Upper lobe of left lung (tissue), 6 donors: Measurements from ENCODE around the gene TOM1L2. TPM values are rescaled to one million over a fixed set of nuclear protein-coding genes. Genes with fewer than 3 reads are reported as not detected.

Experiments
- ATAC-seq, 2 donors: fragments of 200-7000 bp; cut with Tn5 transposase; one replicate each; pipeline ENCODE4 v1.9.1; 2022; ENCODE audit warnings: mild to moderate bottlenecking in 2 of 2, moderate library complexity in 2 of 2; ENCODE audit not compliant: low FRiP score in 2 of 2
- DNase-seq, 2 donors: peaks; one replicate each; pipeline ENCODE4 v3.0.0-alpha.2; 2019 to 2020
- H3K27ac ChIP-seq, 4 donors: fragments of 200-600 bp; sonication (generic); one replicate each; pipeline ENCODE4 v1.5.1; 2016 to 2019
- H3K27me3 ChIP-seq, 4 donors: fragments of 200-600 bp; sonication (generic); one replicate each; pipeline ENCODE4 v1.5.1; 2017 to 2019
- H3K36me3 ChIP-seq, 4 donors: fragments of 200-600 bp; sonication (generic); one replicate each; pipeline ENCODE4 v1.5.1; 2016 to 2019
- H3K4me1 ChIP-seq, 4 donors: fragments of 200-600 bp; sonication (generic); one replicate each; pipeline ENCODE4 v1.5.1; 2018 to 2019
- H3K4me3 ChIP-seq, 4 donors: fragments of 200-600 bp; sonication (generic); one replicate each; pipeline ENCODE4 v1.5.1; 2017 to 2019; ENCODE audit warnings: mild to moderate bottlenecking in 2 of 4, moderate library complexity in 1 of 4
- H3K9me3 ChIP-seq, 4 donors: fragments of 200-600 bp; sonication (generic); one replicate each; pipeline ENCODE4 v1.5.1; 2018 to 2019
- CTCF ChIP-seq, 6 experiments: fragments of 450-650 bp in 4 of 6; fragments of 200-600 bp in 2 of 6; sonication (generic) in 2 of 6; IDR thresholded peaks; one replicate each; pipeline ENCODE4 v1.5.1; 2016 to 2019; ENCODE audit warnings: antibody characterized with exemption in 6 of 6
- EP300 ChIP-seq, 4 donors: sonication (generic); formaldehyde crosslinking; IDR thresholded peaks; one replicate each; pipeline ENCODE4 v1.5.1; 2017; ENCODE audit warnings: antibody characterized with exemption in 4 of 4, control low read depth in 2 of 4
- POLR2A ChIP-seq, 4 donors: fragments of 450-650 bp; IDR thresholded peaks; one replicate each; pipeline ENCODE4 v1.5.1; 2016 to 2017; ENCODE audit warnings: antibody characterized with exemption in 4 of 4, mild to moderate bottlenecking in 2 of 4
- POLR2AphosphoS5 ChIP-seq, 2 donors: sonication (generic); formaldehyde crosslinking; IDR thresholded peaks; one replicate each; pipeline ENCODE4 v1.5.1; 2017; ENCODE audit warnings: antibody characterized with exemption in 2 of 2
- WGBS, 2 donors: methylation state at CpG; one replicate each; pipeline ENCODE4 v1.1.5; 2017 to 2018; 5-methylcytosine and 5-hydroxymethylcytosine counted together
- total RNA-seq, 6 donors: library from RNA; depleted of rRNA in 4 of 6; stranded (reverse); fragments of >200 nt in 4 of 6; gene quantifications; one replicate each; pipeline versions ENCODE4 v1.1.0 to v1.2.1, GENCODE V29; 2016 to 2021
- donor health status: DM: no; HTN: no; CAD: no; lungs with moderate emphysema.
- donor health status: DM: no; HTN: yes; CAD: no; lungs with severe emphysema.

Gene TOM1L2
- total RNA-seq, 6 donors from 2014 or later: 54.2 to 134 (median 72.9) TPM

GRCh38 chr17:17843096-17843495 lies 129.1 kb downstream of the TOM1L2 start:
- peak in 1 of 2 donors; percentile 82 for DNase-seq
- 53 to 64% methylated on average over 3 to 4 of the region's 4 CpGs for WGBS, 2 donors
- peaks cover 41 to 71% (median 56%) of the 10 kb centered on the region in 4 donors for H3K4me1 ChIP-seq

GRCh38 chr17:17842111-17842876 lies 129.9 kb downstream of the TOM1L2 start:
- Histone ChIP-seq H3K36me3 (peaks cover 0 to 17% (median 8%) of the 10 kb centered on the region in 4 donors), H3K4me1 (peaks cover 46 to 73% (median 61%) of the 10 kb centered on the region in 4 donors), H3K27me3 (no peaks in the 10 kb centered on the region), H3K9me3 (no peaks in the 10 kb centered on the region), H3K27ac (peak overlapping the region; percentile 97 to 99 (median 99)), H3K4me3 (no peak overlapping the region)
- ATAC-seq (no peak), DNase-seq (peak in 1 of 2 donors; percentile 47)
- TF ChIP-seq CTCF (IDR thresholded peaks at IDR 0.05) (no peak), POLR2AphosphoS5 (IDR thresholded peaks at IDR 0.05) (no peak), POLR2A (IDR thresholded peaks at IDR 0.05) (no peak), EP300 (IDR thresholded peaks at IDR 0.05) (no peak)
- 60 to 61% methylated on average over 1 to 9 of the region's 9 CpGs for WGBS, 2 donors

More at GRCh38 chr17:17843096-17843495, 129.1 kb downstream of the TOM1L2 start:
- H3K36me3 ChIP-seq: peaks cover 0 to 17% (median 9%) of the 10 kb centered on the region in 4 donors
- ATAC-seq: no peak
- H3K27ac ChIP-seq: peak overlapping the region; percentile 97 to 99 (median 99)
- no peaks in the 10 kb centered on the region for H3K9me3 ChIP-seq
- H3K27me3 ChIP-seq: no peaks in the 10 kb centered on the region
- peak in 1 of 4 donors; percentile 49 for TF ChIP-seq EP300 (IDR thresholded peaks at IDR 0.05)
- TF ChIP-seq POLR2AphosphoS5 (IDR thresholded peaks at IDR 0.05): no peak
- H3K4me3 ChIP-seq: no peak overlapping the region

GRCh38 chr17:17841601-17842025 lies 130.6 kb downstream of the TOM1L2 start:
- peaks cover 50 to 79% (median 65%) of the 10 kb centered on the region in 4 donors for H3K4me1 ChIP-seq
- no peak overlapping the region for H3K4me3 ChIP-seq

GRCh38 chr17:17840751-17841591 lies 131.2 kb downstream of the TOM1L2 start:
- H3K27me3 ChIP-seq: no peaks in the 10 kb centered on the region
- WGBS, 2 donors: 33 to 39% methylated on average over 3 to 7 of the region's 7 CpGs
- peaks cover 50 to 80% (median 66%) of the 10 kb centered on the region in 4 donors for H3K4me1 ChIP-seq
- ATAC-seq (peak in 1 of 2 donors; percentile 35), DNase-seq (peak in 1 of 2 donors; percentile 72)
- H3K9me3 ChIP-seq: no peaks in the 10 kb centered on the region
- peak overlapping the region in 3 of 4 donors; percentile 39 to 59 (median 48) for H3K4me3 ChIP-seq
- no peak for TF ChIP-seq POLR2A (IDR thresholded peaks at IDR 0.05)
- TF ChIP-seq CTCF (IDR thresholded peaks at IDR 0.05): no peak
- TF ChIP-seq EP300 (IDR thresholded peaks at IDR 0.05): peak in 3 of 4 donors; percentile 9 to 30 (median 15)
- peak in 1 of 2 donors; percentile 20 for TF ChIP-seq POLR2AphosphoS5 (IDR thresholded peaks at IDR 0.05)
- H3K36me3 ChIP-seq: peaks cover 0 to 3% (median 0%) of the 10 kb centered on the region in 4 donors
- H3K27ac ChIP-seq: peak overlapping the region; percentile 97 to 99 (median 99)

More at GRCh38 chr17:17841601-17842025, 130.6 kb downstream of the TOM1L2 start:
- Histone ChIP-seq H3K36me3 (peaks cover 0 to 10% (median 3%) of the 10 kb centered on the region in 4 donors), H3K27ac (peak overlapping the region; percentile 97 to 99 (median 99)), H3K27me3 (no peaks in the 10 kb centered on the region), H3K9me3 (no peaks in the 10 kb centered on the region)
- WGBS, 2 donors: 70% methylated on average over 1 of the region's 1 CpG; no CpG with 5 or more reads in 1 of the 2 donors
- peak in 1 of 2 donors; percentile 77 for ATAC-seq
- DNase-seq: peak in 1 of 2 donors; percentile 93
- TF ChIP-seq EP300 (IDR thresholded peaks at IDR 0.05): peak in 2 of 4 donors; percentile 36 to 85
- no peak for TF ChIP-seq CTCF (IDR thresholded peaks at IDR 0.05)
- TF ChIP-seq POLR2AphosphoS5 (IDR thresholded peaks at IDR 0.05): peak; percentile 54 to 70
- TF ChIP-seq POLR2A (IDR thresholded peaks at IDR 0.05): peak in 1 of 4 donors; percentile 31
